ENCODE measurements around the gene ATF7.
"Not testable (repeated sequence)": the region's sequence is repeated elsewhere in the genome, so short reads cannot be mapped to it uniquely, and the experiment has no call there.

ATF7 gene

DNA sequence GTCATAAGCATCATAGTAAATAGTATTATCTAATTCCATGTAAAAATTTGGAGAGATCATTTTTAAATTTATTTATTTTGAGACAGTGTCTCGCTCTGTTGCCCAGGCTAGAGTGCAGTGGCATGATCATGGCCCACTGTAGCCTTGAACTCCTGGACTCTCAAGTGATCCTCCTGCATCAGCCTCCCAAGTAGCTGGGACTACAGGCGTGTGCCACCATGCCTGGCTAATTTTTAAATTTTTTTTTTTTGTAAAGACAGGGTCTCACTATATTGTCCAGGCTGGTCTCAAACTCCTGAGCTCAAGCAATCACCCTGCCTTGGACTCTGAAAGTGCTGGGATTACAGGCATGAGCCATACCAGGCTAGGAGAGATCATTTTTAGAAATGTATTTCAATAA, 27.2 kb downstream of the ATF7 start:
- not testable (repeated sequence) for DNase-seq

DNA sequence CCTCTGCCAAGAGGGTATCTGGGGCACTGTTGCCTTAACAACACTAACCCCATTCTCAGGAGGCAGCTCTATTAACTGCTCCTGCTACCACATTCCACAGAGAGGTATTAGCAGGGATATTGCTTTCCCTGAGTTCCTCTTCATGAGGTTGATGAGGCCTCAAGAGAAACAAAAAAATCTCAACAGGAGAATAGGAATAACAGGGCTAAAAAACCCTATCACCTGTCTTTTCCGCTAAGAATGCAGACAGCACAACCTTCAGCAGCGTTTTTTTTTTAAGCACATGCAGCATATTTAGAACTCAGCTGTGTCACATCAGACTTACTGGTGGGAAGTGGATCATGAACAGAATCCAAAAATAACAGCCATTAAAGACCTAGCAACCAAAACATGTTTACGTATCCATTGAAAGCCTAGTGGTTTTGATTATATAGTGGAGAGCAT, 29.2 kb downstream of the ATF7 start:
- DNase-seq, result no peak

DNA sequence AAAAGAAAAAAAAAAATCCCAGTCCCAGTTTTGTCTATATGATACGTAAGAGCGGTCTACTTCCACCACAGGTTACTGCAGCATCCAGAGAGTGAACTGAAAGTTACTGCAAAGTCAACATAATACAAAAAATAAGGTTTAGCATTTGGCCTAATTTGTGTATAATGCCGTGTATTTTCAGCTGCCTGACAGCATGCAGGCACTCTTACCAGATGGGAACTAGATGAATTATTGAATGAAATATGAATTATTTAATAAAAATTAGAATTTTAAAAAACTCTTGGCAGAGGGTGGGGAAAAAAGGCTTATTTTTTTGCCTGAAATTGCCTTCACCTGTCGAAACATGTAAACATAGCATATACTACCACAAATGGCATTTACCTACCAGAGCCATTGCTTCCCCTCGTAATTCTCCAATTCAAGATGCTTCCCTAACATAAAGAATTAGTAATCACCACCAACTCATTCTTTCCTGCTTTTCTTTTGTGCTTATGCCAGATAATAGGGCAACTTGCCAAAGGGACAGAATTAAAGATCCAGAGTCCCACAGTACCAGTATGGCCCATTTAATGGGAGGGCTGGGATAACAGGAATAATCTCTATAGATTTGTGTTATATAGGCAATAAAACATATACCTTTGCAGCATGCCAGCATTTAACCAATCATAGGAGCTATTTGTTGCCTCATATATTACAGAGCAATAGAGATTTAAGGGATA, 31.1 kb downstream of the ATF7 start:
- DNase-seq, result no peak

DNA sequence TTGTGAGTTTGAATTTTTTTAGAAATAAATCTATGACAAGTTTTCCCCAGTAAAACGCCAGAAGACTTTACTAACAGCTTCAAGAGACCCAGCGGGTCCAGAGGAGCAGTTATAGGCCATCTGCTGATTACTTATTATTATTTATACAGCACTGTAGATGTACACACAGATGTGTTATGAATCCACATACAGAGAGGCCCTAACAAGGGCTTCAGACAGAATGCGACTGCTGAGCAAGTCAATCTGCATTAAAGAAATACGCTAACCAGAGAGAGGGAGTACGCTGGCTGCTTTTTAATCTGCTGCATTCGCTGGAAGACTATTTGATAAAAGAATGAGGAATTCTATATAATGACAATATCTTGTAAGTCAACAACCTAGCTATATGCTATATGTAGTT, 32.5 kb downstream of the ATF7 start:
- DNase-seq, result peak in 2 of 58 donors; percentile 6 to 14

DNA sequence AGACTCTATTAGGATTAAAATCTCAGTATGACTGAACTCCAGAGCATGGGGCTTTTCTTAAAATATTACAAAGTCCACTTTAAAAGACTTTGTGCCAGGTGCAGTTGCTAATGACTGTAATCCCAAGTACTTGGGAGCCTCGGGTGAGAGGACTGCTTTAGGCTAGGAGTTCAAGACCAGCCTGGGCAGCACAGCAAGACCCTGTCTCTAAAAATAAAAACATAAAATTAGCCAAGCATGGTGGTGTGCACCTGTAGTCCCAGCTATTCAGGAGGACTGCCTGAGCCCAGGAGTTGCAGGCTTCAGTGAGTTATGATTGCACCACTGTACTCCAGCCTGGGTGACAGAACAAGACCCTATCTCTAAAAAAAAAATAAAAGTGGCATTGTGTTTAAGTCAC, 33.2 kb downstream of the ATF7 start:
- DNase-seq, result no peak

DNA sequence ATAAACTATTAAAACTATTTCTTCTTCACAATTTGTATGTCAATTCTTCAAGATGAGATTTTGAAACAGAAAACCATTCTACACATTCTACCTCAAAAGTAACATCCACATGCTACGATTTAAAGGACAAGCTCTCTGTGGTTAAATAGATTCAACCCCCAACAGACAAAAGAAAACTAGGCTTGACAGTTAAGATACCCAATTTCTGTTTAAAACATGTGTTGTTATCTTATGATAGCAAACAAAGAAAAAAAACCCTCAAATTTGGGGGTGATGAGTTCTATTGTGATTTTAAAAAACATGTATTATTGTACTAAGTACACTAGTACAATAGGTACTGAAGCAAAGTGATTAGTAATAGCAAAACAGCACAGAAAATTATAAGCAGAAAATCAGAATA, 33.8 kb downstream of the ATF7 start:
- DNase-seq, result no peak

DNA sequence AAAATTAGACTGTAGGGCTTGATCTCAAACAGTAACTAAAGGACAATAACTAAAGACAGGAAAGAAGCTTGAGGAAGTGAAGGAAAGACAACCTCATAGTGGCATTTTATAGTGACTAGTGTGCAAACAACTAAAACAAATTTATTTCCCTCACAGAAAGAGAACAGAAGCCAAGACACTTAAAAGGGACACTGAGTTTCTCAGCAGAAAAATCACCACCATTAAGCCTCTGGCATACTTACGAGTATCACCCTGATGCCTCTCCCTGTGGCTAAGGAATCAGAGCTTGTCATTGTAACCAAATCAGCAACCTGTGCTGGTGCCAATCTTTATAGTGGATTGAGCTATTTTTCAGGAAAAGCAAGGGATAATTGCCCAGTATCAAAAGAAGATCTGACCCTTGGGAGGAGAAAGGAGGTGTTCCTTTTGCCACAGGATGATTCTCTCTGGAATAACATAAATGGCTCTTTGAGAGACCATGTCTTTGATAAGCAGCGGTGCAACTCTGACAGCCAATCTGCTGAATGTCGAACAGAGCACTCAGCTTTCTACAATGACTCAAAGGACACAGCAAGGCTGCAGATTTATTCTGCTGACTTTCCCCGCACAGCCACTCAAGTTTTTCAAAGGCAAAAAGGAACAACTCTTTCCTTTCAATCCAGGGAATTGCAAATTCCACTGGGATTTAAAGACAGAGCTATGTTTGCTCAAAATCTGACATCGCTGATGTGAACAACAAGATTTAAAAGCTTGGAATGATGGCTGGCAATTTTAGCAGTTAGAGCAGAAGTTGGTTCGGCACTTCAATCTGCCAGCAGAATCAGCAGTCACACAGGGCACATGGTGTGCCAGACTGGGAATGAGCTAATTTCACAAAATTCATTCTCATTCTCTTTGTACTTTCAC, 34.6 kb downstream of the ATF7 start:
- DNase-seq, result peak in 42 of 58 donors; percentile 2 to 77 (median 40)

DNA sequence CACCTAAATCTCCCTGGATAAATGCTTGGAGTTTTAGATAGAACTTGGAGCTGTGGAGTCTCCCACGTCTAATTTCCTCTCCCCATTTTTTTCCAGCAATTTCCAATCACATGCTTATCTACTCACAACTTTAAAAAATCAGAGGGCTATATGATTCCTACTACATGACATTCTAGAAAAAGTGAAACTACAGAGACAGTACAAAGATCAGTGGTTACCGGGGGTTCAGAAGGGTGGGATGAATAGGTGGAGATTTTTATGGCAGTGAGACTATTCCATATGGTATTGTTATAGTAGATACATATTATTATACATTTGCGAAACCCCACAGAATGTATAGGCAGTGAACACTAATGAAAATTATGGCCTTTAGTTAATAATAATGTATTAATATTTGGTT, 35.5 kb downstream of the ATF7 start:
- DNase-seq, result no peak

DNA sequence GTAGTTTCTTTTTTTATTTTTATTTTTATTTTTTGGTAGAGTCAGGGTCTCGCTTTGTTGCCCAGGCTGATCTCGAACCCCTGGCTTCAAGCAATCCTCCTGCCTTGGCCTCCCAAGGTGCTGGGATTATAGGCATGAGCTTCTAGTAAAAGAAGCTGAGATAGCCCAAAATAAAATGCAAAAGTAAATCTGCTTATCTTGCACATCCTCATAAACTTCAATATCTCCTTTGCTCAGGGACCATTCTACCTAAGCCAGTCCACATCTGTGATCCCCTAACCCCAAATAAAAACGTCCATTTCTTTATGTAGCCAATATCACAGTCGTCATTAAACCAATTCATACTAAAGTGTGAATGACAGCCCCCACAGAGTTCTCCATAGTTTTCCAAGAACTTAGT, 36.3 kb downstream of the ATF7 start:
- DNase-seq, result no peak

DNA sequence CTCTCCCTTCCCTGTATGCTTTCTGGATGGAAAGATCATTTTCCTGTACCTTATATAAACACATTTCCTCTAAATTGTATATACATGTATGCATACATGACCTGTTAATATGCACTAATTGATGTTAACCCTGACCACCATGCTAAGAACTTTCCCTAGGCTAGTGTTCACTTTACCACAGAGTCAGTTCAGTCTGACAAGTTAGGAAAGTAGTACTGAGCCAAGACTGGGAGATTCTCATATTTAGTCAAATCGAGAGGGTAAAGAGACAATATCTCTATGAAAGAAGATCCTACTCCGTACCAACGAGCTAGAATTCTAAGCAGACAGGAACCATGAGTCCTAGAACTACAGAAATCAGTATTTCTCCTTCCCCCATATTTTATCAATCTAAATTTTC, 36.8 kb downstream of the ATF7 start:
- DNase-seq, result no peak

DNA sequence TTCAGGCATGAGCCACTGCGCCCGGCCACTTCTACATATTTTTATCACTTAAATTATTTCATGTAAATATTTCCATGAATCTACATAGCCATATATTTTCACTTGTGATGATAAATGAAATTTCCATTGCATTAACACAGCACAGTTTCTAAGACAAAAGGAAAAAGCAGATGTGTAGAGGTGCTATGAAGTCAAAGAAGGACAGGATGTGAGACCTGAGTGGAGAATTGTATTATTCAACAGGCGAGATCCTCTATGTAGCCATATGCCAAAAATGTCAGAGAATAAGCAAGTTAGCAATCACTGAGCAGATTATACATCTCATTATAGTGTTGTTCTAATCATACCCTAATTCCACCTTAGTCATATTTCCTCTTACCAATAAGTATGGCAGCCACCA, 38.1 kb downstream of the ATF7 start:
- DNase-seq, result no peak

DNA sequence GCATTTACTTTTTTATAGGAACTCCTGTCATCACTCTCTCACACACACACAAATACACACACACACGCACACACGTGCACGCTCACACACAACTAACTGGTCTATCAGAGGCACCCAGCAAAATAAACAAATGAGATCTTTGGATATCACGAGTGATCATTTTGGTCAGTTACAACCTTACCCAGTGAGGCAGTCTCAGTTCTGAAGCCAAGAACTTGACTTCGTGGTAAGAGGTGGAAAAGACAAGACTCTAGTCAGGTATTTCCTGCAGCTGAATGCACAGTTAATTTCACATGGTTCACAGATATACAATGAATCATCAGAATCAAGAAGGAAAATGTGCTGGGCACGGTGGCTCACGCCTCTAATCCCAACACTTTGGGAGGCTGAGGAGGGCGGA, 39.4 kb downstream of the ATF7 start:
- DNase-seq, result no peak

DNA sequence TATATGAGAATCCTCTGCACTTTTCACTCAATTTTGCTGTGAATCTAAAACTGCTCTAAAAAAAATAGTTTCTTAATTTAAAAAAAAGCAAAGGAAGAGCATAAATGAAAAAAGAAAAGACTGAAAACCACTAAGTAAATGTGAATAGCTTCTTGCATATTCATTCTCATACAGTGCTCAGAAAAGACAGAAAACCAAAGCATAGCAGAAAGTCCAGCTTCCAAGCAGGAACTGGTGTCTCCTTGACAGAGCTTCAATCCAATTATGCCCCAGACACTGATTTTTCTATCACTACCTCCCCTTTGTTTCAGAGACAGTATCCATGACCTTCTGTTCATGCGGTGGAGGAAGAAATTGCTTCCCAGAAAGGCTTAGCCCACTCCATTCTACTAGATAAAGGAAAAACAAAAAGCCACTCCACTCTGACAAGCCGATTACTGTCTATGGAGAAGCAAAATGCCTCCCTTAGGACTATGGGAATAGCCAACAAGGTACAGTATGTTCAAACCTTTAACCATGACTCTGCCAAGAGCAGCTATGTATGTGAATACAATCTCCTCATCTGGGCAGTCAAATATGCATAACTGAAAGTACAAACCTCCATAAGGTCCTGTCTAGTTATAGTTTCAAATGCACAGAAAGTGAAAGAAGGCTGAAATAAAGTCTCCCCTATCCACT, 40.6 kb downstream of the ATF7 start:
- DNase-seq, result no peak

DNA sequence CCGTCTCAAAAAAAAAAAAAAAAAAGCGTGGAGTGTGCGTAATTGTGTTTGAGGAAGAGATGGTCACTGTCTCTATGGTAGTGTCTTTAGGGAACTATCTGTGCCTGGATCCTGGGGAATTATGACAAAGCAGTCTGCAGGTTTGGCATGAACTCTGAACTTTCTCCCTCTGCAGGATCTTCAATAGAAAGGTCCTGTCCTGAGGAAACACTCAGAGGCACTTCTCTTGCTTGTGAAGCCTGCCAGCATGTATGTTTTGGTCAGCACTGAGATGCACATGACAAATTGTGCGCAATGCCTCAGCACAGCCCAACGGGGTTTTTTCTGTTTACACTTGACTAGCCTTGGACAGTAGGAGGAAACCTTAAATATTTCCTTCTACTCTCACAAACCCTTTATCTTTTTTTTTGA, 46.6 kb downstream of the ATF7 start:
- no peak for DNase-seq

DNA sequence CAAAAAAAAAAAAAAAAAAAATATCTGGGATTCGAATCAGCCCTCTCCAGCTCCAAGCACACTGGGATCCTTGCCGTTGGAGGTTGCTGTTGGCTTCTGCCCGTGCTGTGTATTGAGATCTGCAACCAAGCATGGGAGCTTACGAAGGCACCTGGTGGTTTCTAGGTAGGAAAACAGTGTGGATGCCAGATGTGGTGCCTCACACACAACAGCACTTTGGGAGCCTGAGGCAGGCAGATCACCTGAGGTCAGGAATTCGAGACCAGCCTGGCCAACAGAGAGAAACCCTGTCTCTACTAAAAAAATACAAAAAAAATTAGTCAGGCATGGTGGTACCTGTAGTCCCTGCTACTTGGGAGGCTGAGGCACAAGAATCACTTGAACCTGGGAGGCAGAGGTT, 47.4 kb downstream of the ATF7 start:
- DNase-seq, result no peak

DNA sequence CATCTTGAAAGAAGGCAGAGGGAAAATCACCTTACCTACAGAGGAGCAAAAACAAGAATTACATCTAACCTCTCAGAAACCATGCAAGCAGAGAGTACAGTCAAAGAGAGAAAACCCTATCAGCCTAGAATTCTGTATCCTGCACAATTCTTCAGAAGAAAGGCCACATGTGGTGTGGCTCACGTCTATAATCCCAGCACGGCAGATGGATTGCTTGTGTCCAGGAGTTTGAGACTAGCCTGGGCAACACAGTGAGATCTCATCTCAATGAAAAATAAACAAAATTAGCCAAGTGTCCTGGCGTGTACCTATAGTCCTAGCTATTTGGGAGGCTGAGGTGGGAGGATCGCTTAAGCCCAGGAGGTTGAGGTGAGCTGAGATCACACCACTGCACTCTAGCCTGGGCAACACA, 48.2 kb downstream of the ATF7 start:
- no peak for DNase-seq

DNA sequence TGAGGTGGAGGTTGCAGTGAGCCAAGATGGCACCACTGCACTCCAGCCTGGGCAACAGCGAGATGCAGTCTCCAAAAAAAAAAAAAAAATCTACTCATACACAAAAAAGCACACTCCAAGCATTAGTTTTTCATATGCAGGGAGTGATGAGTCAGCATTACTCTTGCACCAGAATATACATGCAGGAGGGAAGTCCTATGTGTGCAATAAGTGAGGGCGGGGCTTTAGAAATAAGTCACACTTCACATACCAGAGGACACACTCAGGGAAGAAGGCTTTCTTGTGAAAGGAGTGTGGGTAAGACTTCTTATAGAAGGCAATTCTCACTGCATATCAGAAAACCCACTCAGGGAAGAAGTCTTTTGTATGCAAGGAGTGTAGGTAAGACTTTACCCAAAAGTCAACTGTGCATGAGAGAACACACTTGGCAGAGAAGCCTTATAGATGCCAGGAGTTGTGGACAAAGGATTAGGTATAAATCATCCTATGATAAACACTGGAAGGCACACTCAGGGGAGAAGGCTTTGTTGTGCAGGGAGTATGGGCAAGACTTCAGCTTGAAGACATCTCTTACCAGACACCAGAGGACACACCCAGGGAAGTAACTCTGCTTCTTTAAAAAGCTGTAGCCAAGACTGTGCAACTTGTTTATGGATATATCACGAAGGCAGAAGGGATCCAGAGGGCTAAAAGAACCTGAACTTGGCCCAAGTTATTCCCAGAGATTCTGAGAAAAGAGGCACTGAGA, 50.5 kb downstream of the ATF7 start:
- no peak for DNase-seq

DNA sequence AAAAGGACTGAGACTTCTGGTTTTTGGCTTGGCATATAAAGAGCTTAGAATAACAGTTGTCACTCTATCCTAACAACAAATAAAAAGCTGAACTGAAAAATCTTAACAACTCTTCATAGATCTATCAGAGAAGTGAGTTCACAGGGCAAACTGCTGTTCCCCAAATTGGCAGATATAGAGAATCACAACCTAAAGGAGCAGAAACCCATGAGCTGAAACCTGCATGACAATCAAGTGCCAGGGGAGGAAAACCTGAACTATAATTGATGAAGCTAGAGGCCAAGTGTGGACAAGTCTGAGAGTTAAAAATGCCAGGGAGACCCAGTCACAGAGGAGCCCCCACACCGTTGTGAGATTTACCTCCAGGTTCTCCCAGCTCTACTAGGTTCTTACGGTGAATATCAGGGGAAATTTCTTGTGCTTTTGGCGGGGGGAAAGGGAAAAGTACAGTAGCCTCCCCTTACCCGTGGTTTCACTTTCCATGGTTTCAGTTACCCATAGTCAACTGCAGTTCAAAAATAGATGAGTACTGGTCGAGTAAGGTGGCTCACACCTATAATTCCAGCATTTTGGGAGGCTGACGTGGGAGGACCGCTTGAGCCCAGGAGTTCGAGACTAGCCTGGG, 53.9 kb downstream of the ATF7 start:
- no peak for DNase-seq

DNA sequence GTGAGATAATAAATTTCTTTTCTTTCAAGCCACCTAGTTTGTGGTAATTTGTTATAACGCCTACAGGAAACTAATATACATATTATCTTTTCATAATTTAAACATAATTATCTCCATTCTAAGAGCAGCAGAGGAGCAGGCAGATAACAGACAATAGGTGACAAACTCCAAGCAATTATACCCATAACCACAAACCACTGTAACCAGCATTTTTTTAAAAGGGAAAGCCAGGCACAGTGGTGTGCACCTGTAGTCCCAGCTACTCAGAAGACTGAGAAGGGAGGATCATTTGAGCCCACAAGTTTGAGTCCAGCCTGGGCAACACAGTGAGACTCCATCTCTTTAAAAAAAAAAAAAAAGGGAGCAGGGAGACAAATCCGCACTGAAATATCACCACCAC, 54.9 kb downstream of the ATF7 start:
- DNase-seq, result no peak

DNA sequence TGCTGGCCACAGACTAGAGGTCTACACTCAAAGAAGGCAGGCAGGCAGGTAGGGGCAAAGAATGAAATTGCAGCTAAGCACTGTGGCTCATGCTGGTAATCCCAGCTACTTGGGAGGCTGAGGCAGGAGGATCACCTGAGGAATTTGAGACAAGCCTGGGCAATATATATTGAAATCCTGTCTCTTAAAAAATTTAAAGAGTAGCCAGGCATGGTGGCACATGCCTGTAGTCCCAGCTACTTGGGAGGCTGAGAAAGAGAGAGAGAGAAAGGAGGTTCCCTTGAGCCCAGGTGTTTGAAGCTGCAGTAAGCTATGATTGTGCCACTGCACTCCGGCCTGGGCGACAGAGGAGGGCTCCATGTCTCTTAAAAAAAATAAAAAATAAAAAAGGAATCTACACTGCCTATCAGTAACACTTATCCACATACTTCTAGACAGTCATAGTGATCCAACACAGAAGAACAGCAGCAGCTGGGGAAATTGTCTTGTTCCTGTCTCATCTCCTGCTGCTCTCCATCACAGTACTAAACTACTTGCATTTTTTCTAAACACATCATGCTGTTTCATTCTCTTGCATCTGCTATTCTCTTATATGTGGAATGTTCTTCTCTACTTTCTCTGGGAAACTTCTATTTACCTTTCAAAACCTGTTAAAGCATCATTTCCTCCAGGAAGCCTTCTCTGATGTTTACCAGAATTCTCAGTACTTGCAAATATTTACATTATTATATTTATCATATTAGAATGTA, 57.2 kb downstream of the ATF7 start:
- DNase-seq, result no peak

All from anterior cingulate cortex (tissue), 58 donors.